Cardiac muscle cell (in vitro differentiated cells and primary cell): Measurements from ENCODE around the gene DHRSX. TPM values are rescaled to one million over a fixed set of nuclear protein-coding genes. Genes with fewer than 3 reads are reported as not detected.

ENCODE experiments used
- DNase-seq, 2 donors: peaks; one replicate each; pipeline versions ENCODE4 v3.0.0 to v3.0.0-alpha.2; 2010 to 2017; ENCODE audit warnings: low read depth in 1 of 2, low spot score in 1 of 2
- H3K27ac ChIP-seq: fragments of 200-600 bp; sonication (generic); 2 replicates; pipeline ENCODE4 v1.5.1; 2016
- H3K27me3 ChIP-seq: fragments of 200-600 bp; sonication (generic); 2 replicates; pipeline ENCODE4 v1.6.0; 2016; ENCODE audit warnings: control low read depth
- H3K36me3 ChIP-seq: fragments of 200-600 bp; sonication (generic); 2 replicates; pipeline ENCODE4 v1.5.1; 2016; ENCODE audit warnings: control low read depth
- H3K4me1 ChIP-seq: fragments of 200-600 bp; sonication (generic); 2 replicates; pipeline ENCODE4 v1.8.1; 2017; ENCODE audit warnings: low read depth, mild to moderate bottlenecking, mixed run types
- H3K4me3 ChIP-seq: fragments of 200-600 bp; sonication (generic); 2 replicates; pipeline ENCODE4 v1.5.1; 2016; ENCODE audit warnings: mild to moderate bottlenecking
- H3K9me3 ChIP-seq: fragments of 200-600 bp; sonication (generic); 2 replicates; pipeline ENCODE4 v1.5.1; 2017; ENCODE audit warnings: low read depth, mild to moderate bottlenecking, control low read depth
- polyA plus RNA-seq: library from polyadenylated mRNA; unstranded; fragments of >200 nt; fragmentation: Nextera tagmentation; extraction: Ambion mirVana; gene quantifications from 2 replicates; pipeline ENCODE4 v1.2.1, GENCODE V29; 2016
- total RNA-seq: library from RNA; depleted of rRNA; stranded (reverse); fragments of >200 nt; gene quantifications from 2 replicates; pipeline ENCODE4 v1.2.3, GENCODE V29; 2016
- TF ChIP-seq, protein P1 (sequence below): IDR thresholded peaks from 2 replicates; pipeline ENCODE4 v1.5.1; 2012; ENCODE audit warnings: low read depth, mild to moderate bottlenecking, low read length

The DHRSX gene
- total and polyA plus RNA-seq, 2 experiments from 2014 or later, result 20.4 to 33.4 TPM

DNA sequence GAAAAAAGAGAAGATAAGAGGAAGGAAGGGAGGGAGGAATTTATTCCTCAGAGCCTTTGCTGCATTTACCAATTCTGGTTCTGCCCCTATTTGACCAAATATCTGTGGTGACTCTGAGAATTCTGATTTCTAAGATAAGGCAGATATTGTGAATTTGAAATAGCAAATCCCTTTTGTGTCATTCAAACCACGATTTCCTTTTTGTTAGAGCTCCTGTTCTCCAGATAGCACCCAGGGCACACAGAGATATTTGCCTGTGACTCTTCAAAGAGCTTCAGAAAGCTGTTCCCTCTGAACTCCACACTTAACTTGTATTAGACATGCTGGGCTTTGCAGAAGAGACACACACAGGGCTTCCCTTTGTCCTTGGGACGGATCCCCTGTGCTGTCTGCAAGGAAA, 272.2 kb downstream of the DHRSX start:
- TF ChIP-seq, protein P1, sequence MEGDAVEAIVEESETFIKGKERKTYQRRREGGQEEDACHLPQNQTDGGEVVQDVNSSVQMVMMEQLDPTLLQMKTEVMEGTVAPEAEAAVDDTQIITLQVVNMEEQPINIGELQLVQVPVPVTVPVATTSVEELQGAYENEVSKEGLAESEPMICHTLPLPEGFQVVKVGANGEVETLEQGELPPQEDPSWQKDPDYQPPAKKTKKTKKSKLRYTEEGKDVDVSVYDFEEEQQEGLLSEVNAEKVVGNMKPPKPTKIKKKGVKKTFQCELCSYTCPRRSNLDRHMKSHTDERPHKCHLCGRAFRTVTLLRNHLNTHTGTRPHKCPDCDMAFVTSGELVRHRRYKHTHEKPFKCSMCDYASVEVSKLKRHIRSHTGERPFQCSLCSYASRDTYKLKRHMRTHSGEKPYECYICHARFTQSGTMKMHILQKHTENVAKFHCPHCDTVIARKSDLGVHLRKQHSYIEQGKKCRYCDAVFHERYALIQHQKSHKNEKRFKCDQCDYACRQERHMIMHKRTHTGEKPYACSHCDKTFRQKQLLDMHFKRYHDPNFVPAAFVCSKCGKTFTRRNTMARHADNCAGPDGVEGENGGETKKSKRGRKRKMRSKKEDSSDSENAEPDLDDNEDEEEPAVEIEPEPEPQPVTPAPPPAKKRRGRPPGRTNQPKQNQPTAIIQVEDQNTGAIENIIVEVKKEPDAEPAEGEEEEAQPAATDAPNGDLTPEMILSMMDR, result no peak
- Histone ChIP-seq H3K9me3 (no peaks in the 10 kb centered on the region), H3K4me3 (no peak overlapping the region), H3K36me3 (no peaks in the 10 kb centered on the region), H3K27ac (no peak overlapping the region), H3K4me1 (peaks cover 9% of the 10 kb centered on the region), H3K27me3 (no peaks in the 10 kb centered on the region)
- DNase-seq, result no peak

DNA sequence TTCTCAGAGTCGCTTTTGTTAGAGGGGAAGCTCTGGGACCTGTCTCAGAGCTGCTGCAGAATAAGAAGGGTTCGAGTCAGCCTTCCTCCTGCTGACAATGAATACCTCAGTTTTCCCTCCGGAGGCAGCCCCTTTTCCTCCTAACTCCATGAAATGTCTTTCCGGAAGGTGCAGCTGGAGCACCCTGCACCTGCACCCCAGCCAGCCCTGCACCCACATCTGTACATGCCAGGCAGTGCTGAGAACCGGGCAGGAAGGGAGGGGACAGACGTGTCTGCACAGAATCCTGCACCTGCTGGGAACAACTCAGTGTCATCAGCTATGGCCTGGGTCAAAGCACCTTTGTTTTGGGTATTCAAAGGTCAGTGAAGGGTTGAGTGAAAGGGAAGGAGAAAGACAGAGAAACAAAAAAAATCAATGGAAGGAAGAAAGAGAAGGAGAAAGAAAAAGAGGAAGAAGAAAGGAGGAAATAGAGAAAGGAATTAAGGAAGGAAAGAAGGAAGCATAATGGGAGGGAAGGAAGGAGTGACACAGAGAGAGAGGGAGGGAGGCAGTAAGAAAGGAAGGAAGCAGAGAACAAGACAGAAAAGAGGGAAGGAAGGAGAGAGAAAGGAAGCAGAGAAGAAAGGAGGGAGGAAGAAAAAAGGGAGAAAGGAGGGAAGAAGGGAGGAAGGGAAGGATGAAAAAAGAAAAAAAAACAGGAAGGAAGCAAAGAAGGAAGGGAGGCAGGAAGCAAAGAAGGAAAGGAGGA, 273.7 kb downstream of the DHRSX start:
- Histone ChIP-seq H3K9me3 (no peaks in the 10 kb centered on the region), H3K36me3 (no peaks in the 10 kb centered on the region), H3K27ac (no peak overlapping the region), H3K4me1 (no peaks in the 10 kb centered on the region), H3K4me3 (no peak overlapping the region), H3K27me3 (no peaks in the 10 kb centered on the region)
- no peak for DNase-seq
- TF ChIP-seq, protein P1, result no peak

DNA sequence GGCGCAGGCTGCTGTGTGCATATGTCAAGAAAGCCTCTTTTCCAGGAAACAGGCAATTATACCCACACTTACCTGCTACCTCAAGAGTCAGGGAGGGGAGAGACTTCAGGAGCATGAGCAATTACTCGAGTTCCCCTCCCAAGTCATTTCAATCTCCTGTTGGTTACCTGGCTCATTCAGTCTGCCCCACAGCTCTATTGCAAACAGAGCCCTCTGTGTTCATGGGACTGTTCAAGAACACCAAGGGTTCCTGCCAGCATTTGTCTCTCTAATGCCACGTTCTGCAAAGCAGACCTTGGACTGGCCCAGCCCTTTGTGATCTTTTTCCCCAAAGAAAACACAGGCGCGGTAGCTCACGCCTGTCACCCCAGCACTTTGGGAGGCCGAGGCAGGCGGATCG, 274.6 kb downstream of the DHRSX start:
- TF ChIP-seq, protein P1, result no peak
- no peaks in the 10 kb centered on the region for H3K27me3 ChIP-seq
- H3K36me3 ChIP-seq, result no peaks in the 10 kb centered on the region
- H3K4me3 ChIP-seq, result no peak overlapping the region
- no peak overlapping the region for H3K27ac ChIP-seq
- no peak for DNase-seq
- H3K9me3 ChIP-seq, result no peaks in the 10 kb centered on the region
- H3K4me1 ChIP-seq, result no peaks in the 10 kb centered on the region

DNA sequence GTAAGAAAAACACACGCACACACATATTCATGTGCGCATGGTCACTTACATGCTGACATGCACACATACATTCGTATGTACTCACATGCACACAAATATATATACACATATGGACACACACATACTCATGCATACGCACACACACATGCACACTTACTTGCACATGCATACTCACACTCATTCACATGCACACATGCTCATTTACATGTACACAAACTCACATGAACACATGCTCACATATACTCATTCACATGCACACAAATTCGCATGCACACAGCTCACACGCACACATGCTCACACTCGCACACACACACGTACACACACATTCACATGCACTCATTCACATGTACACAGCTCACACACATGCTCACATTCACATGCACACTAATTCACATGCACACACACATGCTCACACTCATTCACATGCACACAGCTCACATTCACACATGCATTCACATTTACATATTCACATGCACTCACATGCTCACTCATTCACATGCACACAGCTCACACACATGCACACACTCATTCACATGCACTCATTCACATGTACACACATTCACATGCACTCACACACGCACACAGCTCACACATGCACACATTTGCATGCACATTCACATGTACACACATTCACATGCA, 276.1 kb downstream of the DHRSX start:
- H3K9me3 ChIP-seq, result no peaks in the 10 kb centered on the region
- no peak overlapping the region for H3K4me3 ChIP-seq
- no peaks in the 10 kb centered on the region for H3K27me3 ChIP-seq
- H3K36me3 ChIP-seq, result no peaks in the 10 kb centered on the region
- TF ChIP-seq, protein P1, result no peak
- no peak overlapping the region for H3K27ac ChIP-seq
- no peaks in the 10 kb centered on the region for H3K4me1 ChIP-seq
- no peak for DNase-seq

DNA sequence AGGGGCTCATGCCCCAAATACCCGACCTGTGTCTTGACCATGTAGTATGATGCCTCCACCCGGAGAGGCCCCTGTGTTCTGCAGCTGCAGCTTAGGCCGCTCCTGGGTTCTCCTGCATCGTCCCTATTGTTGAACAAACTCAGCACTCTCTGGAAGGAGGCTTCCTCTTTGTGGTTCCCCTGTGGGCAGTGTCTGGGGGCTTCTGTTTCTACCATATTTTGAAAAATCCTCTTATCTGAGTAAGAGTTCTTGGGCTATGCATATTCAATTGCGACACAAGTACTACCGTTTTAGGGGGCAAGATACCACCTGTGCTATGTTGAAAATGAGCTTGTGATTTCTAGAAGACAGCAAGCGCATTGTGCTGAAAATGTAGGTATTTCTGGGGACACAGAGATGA, 276.6 kb downstream of the DHRSX start:
- TF ChIP-seq, protein P1, result no peak
- Histone ChIP-seq H3K27me3 (no peaks in the 10 kb centered on the region), H3K27ac (no peak overlapping the region), H3K36me3 (no peaks in the 10 kb centered on the region), H3K4me1 (no peaks in the 10 kb centered on the region), H3K9me3 (no peaks in the 10 kb centered on the region), H3K4me3 (no peak overlapping the region)
- DNase-seq, result no peak
